ENCODE results near the gene FGFRL1.

FGFRL1 gene

GRCh38 chr4:1027915-1028238 lies 16.5 kb downstream of the FGFRL1 start:
- Histone ChIP-seq H3K36me3 (ENCODE audit: control insufficient read depth in 2 of 2, insufficient read depth in 2 of 2, low read length in 2 of 2) (peaks cover 4 to 10% of the 10 kb centered on the region in 2 donors), H3K27ac (ENCODE audit: low read length) (no peak overlapping the region), H3K27me3 (ENCODE audit: control insufficient read depth in 1 of 2, insufficient read depth in 2 of 2, low read length in 2 of 2) (peaks cover 20 to 21% of the 10 kb centered on the region in 2 donors), H3K4me3 (ENCODE audit: low read length in 2 of 2) (no peak overlapping the region), H3K9ac (ENCODE audit: low read length in 2 of 2) (no peak overlapping the region), H3K9me3 (ENCODE audit: control insufficient read depth in 2 of 2, low read length in 2 of 2) (no peaks in the 10 kb centered on the region), H3K4me1 (ENCODE audit: control insufficient read depth, insufficient read depth, low read length) (no peaks in the 10 kb centered on the region)

GRCh38 chr4:1028574-1029220 lies 17.3 kb downstream of the FGFRL1 start:
- H3K36me3 ChIP-seq (ENCODE audit: control insufficient read depth in 2 of 2, insufficient read depth in 2 of 2, low read length in 2 of 2), result peaks cover 4 to 10% of the 10 kb centered on the region in 2 donors
- H3K4me1 ChIP-seq (ENCODE audit: control insufficient read depth, insufficient read depth, low read length), result peaks cover 3% of the 10 kb centered on the region
- peaks cover 20 to 22% of the 10 kb centered on the region in 2 donors for H3K27me3 ChIP-seq (ENCODE audit: control insufficient read depth in 1 of 2, insufficient read depth in 2 of 2, low read length in 2 of 2)
- no peak overlapping the region for H3K27ac ChIP-seq (ENCODE audit: low read length)
- H3K9ac ChIP-seq (ENCODE audit: low read length in 2 of 2), result no peak overlapping the region
- H3K9me3 ChIP-seq (ENCODE audit: control insufficient read depth in 2 of 2, low read length in 2 of 2), result no peaks in the 10 kb centered on the region
- H3K4me3 ChIP-seq (ENCODE audit: low read length in 2 of 2), result no peak overlapping the region

GRCh38 chr4:1029529-1029928 lies 18.1 kb downstream of the FGFRL1 start:
- H3K27me3 ChIP-seq (ENCODE audit: control insufficient read depth in 1 of 2, insufficient read depth in 2 of 2, low read length in 2 of 2), result peaks cover 20 to 23% of the 10 kb centered on the region in 2 donors
- H3K9me3 ChIP-seq (ENCODE audit: control insufficient read depth in 2 of 2, low read length in 2 of 2), result no peaks in the 10 kb centered on the region
- H3K4me3 ChIP-seq (ENCODE audit: low read length in 2 of 2), result no peak overlapping the region
- H3K9ac ChIP-seq (ENCODE audit: low read length in 2 of 2), result no peak overlapping the region
- peaks cover 3% of the 10 kb centered on the region for H3K4me1 ChIP-seq (ENCODE audit: control insufficient read depth, insufficient read depth, low read length)
- peaks cover 4 to 10% of the 10 kb centered on the region in 2 donors for H3K36me3 ChIP-seq (ENCODE audit: control insufficient read depth in 2 of 2, insufficient read depth in 2 of 2, low read length in 2 of 2)
- H3K27ac ChIP-seq (ENCODE audit: low read length), result no peak overlapping the region

GRCh38 chr4:1030031-1030430 lies 18.6 kb downstream of the FGFRL1 start:
- H3K36me3 ChIP-seq (ENCODE audit: control insufficient read depth in 2 of 2, insufficient read depth in 2 of 2, low read length in 2 of 2), result peaks cover 4 to 10% of the 10 kb centered on the region in 2 donors
- peaks cover 3% of the 10 kb centered on the region for H3K4me1 ChIP-seq (ENCODE audit: control insufficient read depth, insufficient read depth, low read length)
- H3K4me3 ChIP-seq (ENCODE audit: low read length in 2 of 2), result no peak overlapping the region
- no peak overlapping the region for H3K27ac ChIP-seq (ENCODE audit: low read length)
- peaks cover 20 to 23% of the 10 kb centered on the region in 2 donors for H3K27me3 ChIP-seq (ENCODE audit: control insufficient read depth in 1 of 2, insufficient read depth in 2 of 2, low read length in 2 of 2)
- no peaks in the 10 kb centered on the region for H3K9me3 ChIP-seq (ENCODE audit: control insufficient read depth in 2 of 2, low read length in 2 of 2)
- H3K9ac ChIP-seq (ENCODE audit: low read length in 2 of 2), result no peak overlapping the region

DNA sequence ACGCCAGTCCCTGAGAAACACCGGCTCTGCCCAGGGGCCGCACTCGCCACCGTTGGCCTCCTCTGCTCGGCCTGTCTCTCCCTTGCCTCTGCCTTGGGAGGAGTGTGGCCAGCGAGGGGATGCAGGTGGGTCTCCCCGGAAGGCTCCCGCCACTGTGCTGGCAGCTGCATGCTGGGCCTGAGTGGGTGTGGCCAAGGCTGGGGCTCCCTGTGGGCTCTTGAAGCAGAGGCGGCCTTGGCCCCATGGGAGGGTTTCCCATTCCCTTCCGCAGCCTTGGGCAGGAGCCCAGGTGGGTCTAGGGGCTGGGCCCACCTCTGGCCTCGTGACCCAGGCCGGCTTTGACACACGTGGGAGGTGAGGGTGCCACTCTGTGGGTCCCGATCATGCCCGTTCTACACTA lies 19.1 kb downstream of the FGFRL1 start:
- Histone ChIP-seq H3K9ac (ENCODE audit: low read length in 2 of 2) (no peak overlapping the region), H3K36me3 (ENCODE audit: control insufficient read depth in 2 of 2, insufficient read depth in 2 of 2, low read length in 2 of 2) (peaks cover under 1 to 5% of the 10 kb centered on the region in 2 donors), H3K9me3 (ENCODE audit: control insufficient read depth in 2 of 2, low read length in 2 of 2) (no peaks in the 10 kb centered on the region), H3K4me1 (ENCODE audit: control insufficient read depth, insufficient read depth, low read length) (peaks cover 3% of the 10 kb centered on the region), H3K4me3 (ENCODE audit: low read length in 2 of 2) (no peak overlapping the region), H3K27me3 (ENCODE audit: control insufficient read depth in 1 of 2, insufficient read depth in 2 of 2, low read length in 2 of 2) (peaks cover 20 to 23% of the 10 kb centered on the region in 2 donors), H3K27ac (ENCODE audit: low read length) (no peak overlapping the region)

DNA sequence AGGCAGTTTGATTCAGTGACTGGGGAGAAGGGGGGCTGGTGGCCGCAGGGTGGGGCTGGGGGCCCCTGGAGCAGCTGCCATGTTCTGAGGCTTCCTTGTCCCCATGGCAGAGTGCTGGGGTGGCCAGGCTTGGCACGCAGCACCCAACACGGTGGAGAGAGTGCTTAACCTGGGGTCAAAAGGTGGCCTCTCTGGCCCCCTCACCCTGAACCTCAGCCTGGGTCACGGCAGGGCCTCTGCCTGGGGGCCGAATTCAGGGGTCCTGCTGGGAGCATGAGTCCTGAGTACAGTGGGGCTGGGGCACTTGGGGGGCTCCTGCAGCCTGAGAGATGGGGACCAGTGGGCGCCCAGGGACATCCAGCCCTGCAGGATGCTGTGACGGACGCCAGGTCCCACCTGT lies 19.9 kb downstream of the FGFRL1 start:
- no peak overlapping the region for H3K27ac ChIP-seq (ENCODE audit: low read length)
- no peaks in the 10 kb centered on the region for H3K9me3 ChIP-seq (ENCODE audit: control insufficient read depth in 2 of 2, low read length in 2 of 2)
- no peaks in the 10 kb centered on the region for H3K36me3 ChIP-seq (ENCODE audit: control insufficient read depth in 2 of 2, insufficient read depth in 2 of 2, low read length in 2 of 2)
- H3K4me1 ChIP-seq (ENCODE audit: control insufficient read depth, insufficient read depth, low read length), result peaks cover 3% of the 10 kb centered on the region
- peaks cover 20 to 23% of the 10 kb centered on the region in 2 donors for H3K27me3 ChIP-seq (ENCODE audit: control insufficient read depth in 1 of 2, insufficient read depth in 2 of 2, low read length in 2 of 2)
- no peak overlapping the region for H3K4me3 ChIP-seq (ENCODE audit: low read length in 2 of 2)
- H3K9ac ChIP-seq (ENCODE audit: low read length in 2 of 2), result no peak overlapping the region

GRCh38 chr4:1031956-1032795 lies 20.8 kb downstream of the FGFRL1 start:
- H3K36me3 ChIP-seq (ENCODE audit: control insufficient read depth in 2 of 2, insufficient read depth in 2 of 2, low read length in 2 of 2), result no peaks in the 10 kb centered on the region
- no peaks in the 10 kb centered on the region for H3K9me3 ChIP-seq (ENCODE audit: control insufficient read depth in 2 of 2, low read length in 2 of 2)
- peaks cover 20 to 23% of the 10 kb centered on the region in 2 donors for H3K27me3 ChIP-seq (ENCODE audit: control insufficient read depth in 1 of 2, insufficient read depth in 2 of 2, low read length in 2 of 2)
- H3K27ac ChIP-seq (ENCODE audit: low read length), result no peak overlapping the region
- no peak overlapping the region for H3K4me3 ChIP-seq (ENCODE audit: low read length in 2 of 2)
- no peak overlapping the region for H3K9ac ChIP-seq (ENCODE audit: low read length in 2 of 2)
- peaks cover 3% of the 10 kb centered on the region for H3K4me1 ChIP-seq (ENCODE audit: control insufficient read depth, insufficient read depth, low read length)

- H3K9ac ChIP-seq (ENCODE audit: low read length in 2 of 2), result no peak overlapping the region
- no peaks in the 10 kb centered on the region for H3K9me3 ChIP-seq (ENCODE audit: control insufficient read depth in 2 of 2, low read length in 2 of 2)
- no peak overlapping the region for H3K4me3 ChIP-seq (ENCODE audit: low read length in 2 of 2)
- peaks cover 20 to 23% of the 10 kb centered on the region in 2 donors for H3K27me3 ChIP-seq (ENCODE audit: control insufficient read depth in 1 of 2, insufficient read depth in 2 of 2, low read length in 2 of 2)
- H3K4me1 ChIP-seq (ENCODE audit: control insufficient read depth, insufficient read depth, low read length), result peaks cover 3% of the 10 kb centered on the region
- H3K36me3 ChIP-seq (ENCODE audit: control insufficient read depth in 2 of 2, insufficient read depth in 2 of 2, low read length in 2 of 2), result no peaks in the 10 kb centered on the region
- H3K27ac ChIP-seq (ENCODE audit: low read length), result no peak overlapping the region
These were observed 21.4 kb downstream of the FGFRL1 start for GRCh38 chr4:1032861-1033260.

DNA sequence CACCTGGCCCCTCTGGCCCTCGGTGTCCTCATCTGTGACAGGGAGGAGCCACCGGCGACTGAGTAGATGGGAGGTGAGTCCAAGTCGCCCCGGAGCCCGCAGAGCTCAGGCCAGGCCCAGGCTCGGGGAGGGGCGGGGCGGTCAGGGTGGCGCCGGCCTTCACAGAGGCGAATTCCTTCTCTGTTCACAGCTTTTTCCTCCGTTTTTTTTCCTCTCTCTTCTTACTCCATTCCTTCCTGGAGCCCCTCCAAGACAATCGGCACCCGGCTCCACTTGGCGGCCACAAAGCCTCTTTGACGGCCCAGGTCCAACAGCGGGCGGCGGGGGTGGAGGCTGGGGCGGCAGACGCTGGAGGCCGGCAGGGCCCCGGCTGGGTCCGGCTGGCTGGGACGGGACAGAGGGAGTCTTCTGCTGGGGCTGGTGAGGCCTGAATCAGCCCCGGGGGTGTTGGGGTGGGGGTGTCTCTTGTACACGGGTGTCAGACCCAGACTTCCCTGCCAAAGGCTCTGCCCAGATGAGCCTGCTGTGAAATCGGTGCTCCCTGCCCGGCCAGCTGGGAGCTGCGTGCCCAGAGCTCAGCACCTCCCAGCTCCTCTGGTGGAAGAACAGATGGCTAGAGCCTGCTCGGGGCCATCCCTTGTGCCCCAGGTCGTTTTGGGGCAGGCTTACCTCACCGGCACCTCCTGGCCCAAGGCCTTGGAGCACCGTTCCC lies 22.6 kb downstream of the FGFRL1 start:
- no peak overlapping the region for H3K27ac ChIP-seq (ENCODE audit: low read length)
- no peaks in the 10 kb centered on the region for H3K9me3 ChIP-seq (ENCODE audit: control insufficient read depth in 2 of 2, low read length in 2 of 2)
- H3K27me3 ChIP-seq (ENCODE audit: control insufficient read depth in 1 of 2, insufficient read depth in 2 of 2, low read length in 2 of 2), result peaks cover 9 to 20% of the 10 kb centered on the region in 2 donors
- peaks cover 3% of the 10 kb centered on the region for H3K4me1 ChIP-seq (ENCODE audit: control insufficient read depth, insufficient read depth, low read length)
- H3K9ac ChIP-seq (ENCODE audit: low read length in 2 of 2), result no peak overlapping the region
- no peaks in the 10 kb centered on the region for H3K36me3 ChIP-seq (ENCODE audit: control insufficient read depth in 2 of 2, insufficient read depth in 2 of 2, low read length in 2 of 2)
- peak overlapping the region in 1 of 2 donors; percentile 35 for H3K4me3 ChIP-seq (ENCODE audit: low read length in 2 of 2)

DNA sequence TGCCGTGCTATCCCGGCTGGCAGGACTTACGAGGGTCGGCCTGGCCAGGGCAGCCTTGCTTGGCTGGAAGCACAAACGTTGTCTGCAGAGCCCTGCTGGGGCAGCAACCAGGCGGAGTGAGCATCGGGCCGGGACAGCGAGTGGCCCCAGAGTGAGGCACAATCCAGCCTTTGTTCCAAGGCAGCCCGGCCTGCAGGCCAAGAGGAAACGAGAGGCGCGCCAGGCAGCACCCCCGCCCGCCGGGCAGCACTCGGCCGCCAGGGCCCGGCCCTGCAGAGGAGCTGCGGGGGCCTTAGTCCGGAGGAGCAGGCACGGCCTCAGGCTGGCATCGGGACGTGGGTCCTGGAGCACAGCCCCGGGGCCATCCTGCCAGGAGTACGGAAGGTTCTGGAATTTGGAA lies 24.1 kb downstream of the FGFRL1 start:
- Histone ChIP-seq H3K27me3 (ENCODE audit: control insufficient read depth in 1 of 2, insufficient read depth in 2 of 2, low read length in 2 of 2) (peaks cover 6 to 13% of the 10 kb centered on the region in 2 donors), H3K4me1 (ENCODE audit: control insufficient read depth, insufficient read depth, low read length) (peaks cover 14% of the 10 kb centered on the region), H3K36me3 (ENCODE audit: control insufficient read depth in 2 of 2, insufficient read depth in 2 of 2, low read length in 2 of 2) (no peaks in the 10 kb centered on the region), H3K27ac (ENCODE audit: low read length) (no peak overlapping the region), H3K9ac (ENCODE audit: low read length in 2 of 2) (no peak overlapping the region), H3K9me3 (ENCODE audit: control insufficient read depth in 2 of 2, low read length in 2 of 2) (no peaks in the 10 kb centered on the region), H3K4me3 (ENCODE audit: low read length in 2 of 2) (no peak overlapping the region)
